Gastrocnemius medialis (tissue), 4 donors: ENCODE measurements around the gene FUOM. TPM values are rescaled to one million over a fixed set of nuclear protein-coding genes. Genes with fewer than 3 reads are reported as not detected.

Experiments
- ATAC-seq, 2 donors: fragments of 150-250 bp; one replicate each; pipeline ENCODE4 v1.9.1; 2016
- DNase-seq, 2 donors: peaks; one replicate each; pipeline ENCODE4 v3.0.0-alpha.2; 2019
- H3K27ac ChIP-seq, 4 donors: fragments of 200-600 bp; sonication (generic); 1 replicate in 1 of 4; 2 replicates in 3 of 4; pipeline ENCODE4 v1.5.1; 2016 to 2018; ENCODE audit warnings: mild to moderate bottlenecking in 2 of 4, moderate library complexity in 1 of 4
- H3K27me3 ChIP-seq, 3 donors: fragments of 200-600 bp; sonication (generic) in 2 of 3; 1 replicate in 1 of 3; 2 replicates in 2 of 3; pipeline versions ENCODE4 v1.5.1 to v1.6.0; 2016 to 2019; ENCODE audit warnings: mild to moderate bottlenecking in 1 of 3, moderate library complexity in 1 of 3
- H3K36me3 ChIP-seq, 2 donors: fragments of 200-600 bp; sonication (generic) in 1 of 2; one replicate each; pipeline ENCODE4 v1.5.1; 2017 to 2018
- H3K4me1 ChIP-seq, 2 donors: fragments of 200-600 bp; sonication (generic) in 1 of 2; one replicate each; pipeline ENCODE4 v1.5.1; 2016 to 2017; ENCODE audit warnings: mild to moderate bottlenecking in 2 of 2
- H3K4me3 ChIP-seq, 4 donors: fragments of 200-600 bp; sonication (generic) in 3 of 4; 1 replicate in 1 of 4; 2 replicates in 3 of 4; pipeline ENCODE4 v1.5.1; 2016 to 2019; ENCODE audit warnings: mild to moderate bottlenecking in 2 of 4
- H3K9me3 ChIP-seq, 3 donors: fragments of 200-600 bp; sonication (generic) in 2 of 3; 1 replicate in 1 of 3; 2 replicates in 2 of 3; pipeline ENCODE4 v1.5.1; 2016 to 2019
- POLR2A ChIP-seq, 2 donors: fragments of 450-650 bp; IDR thresholded peaks; one replicate each; pipeline ENCODE4 v1.6.1; 2017; ENCODE audit warnings: antibody characterized with exemption in 2 of 2, mild to moderate bottlenecking in 2 of 2, moderate library complexity in 2 of 2
- in situ Hi-C, 4 donors: fragments of 200-750 bp; cut with MboI; loops; one replicate each; pipeline versions ENCODE4 v1.15.0 to v1.8.0; 2017; ENCODE audit warnings: low sequenced_read_pairs in 4 of 4
- intact Hi-C: fragments of 100-400 bp; cut with DNase I; formaldehyde crosslinking; loops from one replicate; pipeline ENCODE4 v1.15.1; 2023; ENCODE audit warnings: low total_unique reads
- total RNA-seq, 4 donors: library from RNA; depleted of rRNA; stranded (reverse); fragments of >200 nt; gene quantifications; one replicate each; pipeline versions ENCODE4 v1.1.0 to v1.2.3, GENCODE V29; 2016
- TF ChIP-seq, protein P1 (sequence below), 5 experiments: fragments of 450-650 bp in 3 of 5; fragments of 200-600 bp in 2 of 5; sonication (generic) in 2 of 5; IDR thresholded peaks in 4 of 5; conservative IDR thresholded peaks in 1 of 5; 1 replicate in 4 of 5; 2 replicates in 1 of 5; pipeline ENCODE4 v1.5.1; 2016 to 2019; ENCODE audit warnings: antibody characterized with exemption in 5 of 5, mild to moderate bottlenecking in 3 of 5, moderate library complexity in 3 of 5

Gene FUOM
- total RNA-seq, 4 donors from 2014 or later = 3.2 to 8.9 (median 5.6) TPM

- in situ Hi-C loops = no loop called here
- no peaks in the 10 kb centered on the region for H3K36me3 ChIP-seq
- intact Hi-C loops = no loop called here
- H3K9me3 ChIP-seq = no peaks in the 10 kb centered on the region
- H3K4me1 ChIP-seq = peaks cover 6 to 9% of the 10 kb centered on the region in 2 donors
- DNase-seq (no peak), ATAC-seq (no peak)
- no peaks in the 10 kb centered on the region for H3K27me3 ChIP-seq
- H3K4me3 ChIP-seq = no peak overlapping the region
- no peak for TF ChIP-seq POLR2A (IDR thresholded peaks at IDR 0.05)
- TF ChIP-seq, protein P1, sequence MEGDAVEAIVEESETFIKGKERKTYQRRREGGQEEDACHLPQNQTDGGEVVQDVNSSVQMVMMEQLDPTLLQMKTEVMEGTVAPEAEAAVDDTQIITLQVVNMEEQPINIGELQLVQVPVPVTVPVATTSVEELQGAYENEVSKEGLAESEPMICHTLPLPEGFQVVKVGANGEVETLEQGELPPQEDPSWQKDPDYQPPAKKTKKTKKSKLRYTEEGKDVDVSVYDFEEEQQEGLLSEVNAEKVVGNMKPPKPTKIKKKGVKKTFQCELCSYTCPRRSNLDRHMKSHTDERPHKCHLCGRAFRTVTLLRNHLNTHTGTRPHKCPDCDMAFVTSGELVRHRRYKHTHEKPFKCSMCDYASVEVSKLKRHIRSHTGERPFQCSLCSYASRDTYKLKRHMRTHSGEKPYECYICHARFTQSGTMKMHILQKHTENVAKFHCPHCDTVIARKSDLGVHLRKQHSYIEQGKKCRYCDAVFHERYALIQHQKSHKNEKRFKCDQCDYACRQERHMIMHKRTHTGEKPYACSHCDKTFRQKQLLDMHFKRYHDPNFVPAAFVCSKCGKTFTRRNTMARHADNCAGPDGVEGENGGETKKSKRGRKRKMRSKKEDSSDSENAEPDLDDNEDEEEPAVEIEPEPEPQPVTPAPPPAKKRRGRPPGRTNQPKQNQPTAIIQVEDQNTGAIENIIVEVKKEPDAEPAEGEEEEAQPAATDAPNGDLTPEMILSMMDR (IDR thresholded peaks at IDR 0.05 in 4 of 5, conservative IDR thresholded peaks at IDR 0.05 in 1 of 5) = no peak
- H3K27ac ChIP-seq = no peak overlapping the region
These were observed 26.3 kb upstream of the FUOM start for GRCh38 chr10:133384071-133384470.

DNA sequence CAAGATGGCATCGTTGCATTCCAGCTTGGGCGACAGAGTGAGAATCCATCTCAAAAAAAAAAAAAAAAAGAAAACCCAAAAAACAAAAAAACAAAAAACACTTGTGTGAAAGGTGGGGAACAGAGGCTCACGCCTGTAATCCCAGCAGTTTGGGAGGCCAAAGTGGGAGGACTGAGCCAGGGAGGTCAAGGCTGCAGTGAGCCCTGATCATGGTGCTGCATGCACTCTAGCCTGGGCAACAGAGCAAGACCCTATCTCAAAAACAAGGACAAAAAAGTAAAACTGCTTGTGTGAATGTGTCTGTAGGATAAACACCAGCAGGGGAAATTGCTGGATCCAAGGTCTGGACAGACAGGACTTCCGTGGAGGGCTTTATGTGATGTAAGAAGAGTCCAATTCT lies 25.7 kb upstream of the FUOM start:
- ATAC-seq = no peak
- H3K4me3 ChIP-seq = no peak overlapping the region
- no peaks in the 10 kb centered on the region for H3K36me3 ChIP-seq
- H3K4me1 ChIP-seq = peaks cover 6 to 9% of the 10 kb centered on the region in 2 donors
- no peak overlapping the region for H3K27ac ChIP-seq
- in situ Hi-C loops = no loop called here
- DNase-seq = no peak
- intact Hi-C loops = no loop called here
- no peaks in the 10 kb centered on the region for H3K27me3 ChIP-seq
- H3K9me3 ChIP-seq = no peaks in the 10 kb centered on the region
- TF ChIP-seq, protein P1 (IDR thresholded peaks at IDR 0.05 in 4 of 5, conservative IDR thresholded peaks at IDR 0.05 in 1 of 5) = no peak
- TF ChIP-seq POLR2A (IDR thresholded peaks at IDR 0.05) = no peak

- no peaks in the 10 kb centered on the region for H3K27me3 ChIP-seq
- H3K36me3 ChIP-seq = no peaks in the 10 kb centered on the region
- ATAC-seq (no peak), DNase-seq (no peak)
- in situ Hi-C loops (no loop called here), intact Hi-C loops (loop anchor here (2.0 kb wide), 1 partner anchor 72 kb away; the partner anchor contains the start of genes TUBGCP2 and ZNF511)
- TF ChIP-seq, protein P1 (IDR thresholded peaks at IDR 0.05 in 4 of 5, conservative IDR thresholded peaks at IDR 0.05 in 1 of 5) = no peak
- no peak for TF ChIP-seq POLR2A (IDR thresholded peaks at IDR 0.05)
- peaks cover 6 to 17% of the 10 kb centered on the region in 2 donors for H3K4me1 ChIP-seq
- no peak overlapping the region for H3K4me3 ChIP-seq
- no peaks in the 10 kb centered on the region for H3K9me3 ChIP-seq
- H3K27ac ChIP-seq = no peak overlapping the region
These were observed 23.2 kb upstream of the FUOM start for GRCh38 chr10:133381036-133381435.

DNA sequence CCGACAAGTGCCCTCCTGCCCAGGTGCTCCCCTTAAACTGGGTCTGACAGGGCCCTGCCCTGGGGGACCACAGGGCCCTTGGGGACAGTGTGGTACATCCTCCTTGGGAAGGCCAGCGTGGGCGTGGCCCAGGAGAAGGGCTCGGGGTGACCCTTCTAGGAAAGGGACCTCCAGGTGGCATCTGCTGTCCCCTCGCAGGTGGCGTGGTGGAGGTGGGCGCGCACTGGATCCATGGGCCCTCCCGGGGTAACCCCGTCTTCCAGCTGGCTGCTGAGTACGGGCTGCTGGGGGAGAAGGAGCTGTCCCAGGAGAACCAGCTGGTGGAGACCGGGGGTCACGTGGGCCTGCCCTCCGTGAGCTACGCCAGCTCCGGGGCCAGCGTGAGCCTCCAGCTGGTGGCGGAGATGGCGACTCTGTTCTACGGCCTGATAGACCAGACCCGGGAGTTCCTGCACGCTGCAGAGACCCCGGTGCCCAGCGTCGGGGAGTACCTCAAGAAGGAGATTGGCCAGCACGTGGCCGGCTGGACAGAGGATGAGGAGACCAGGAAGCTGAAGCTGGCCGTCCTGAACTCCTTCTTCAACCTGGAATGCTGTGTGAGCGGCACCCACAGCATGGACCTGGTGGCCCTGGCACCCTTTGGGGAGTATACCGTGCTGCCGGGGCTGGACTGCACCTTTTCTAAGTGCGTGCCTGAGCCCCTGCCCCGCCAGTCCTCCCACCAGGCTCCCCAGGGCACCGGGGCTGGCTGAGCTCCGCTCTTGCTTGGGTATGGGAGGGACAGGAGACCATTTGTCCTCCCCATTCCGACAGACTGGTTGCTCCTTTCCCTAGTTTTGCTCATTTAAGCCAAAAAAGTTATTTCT lies 22.2 kb upstream of the FUOM start:
- DNase-seq = no peak
- Histone ChIP-seq H3K27me3 (no peaks in the 10 kb centered on the region), H3K4me3 (peak overlapping the region; percentile 57 to 93 (median 75)), H3K36me3 (no peaks in the 10 kb centered on the region), H3K27ac (peak overlapping the region; percentile 57 to 82 (median 68)), H3K4me1 (peaks cover 6 to 17% of the 10 kb centered on the region in 2 donors), H3K9me3 (no peaks in the 10 kb centered on the region)
- intact Hi-C loops = loop anchor here (1.0 to 2.0 kb wide), 2 partner anchors 14 to 71 kb away; partner anchors contain the start of genes MTG1, TUBGCP2 and ZNF511
- no peak for TF ChIP-seq POLR2A (IDR thresholded peaks at IDR 0.05)
- TF ChIP-seq, protein P1 (IDR thresholded peaks at IDR 0.05 in 4 of 5, conservative IDR thresholded peaks at IDR 0.05 in 1 of 5) = no peak
- in situ Hi-C loops = no loop called here
- no peak for ATAC-seq
